Brain microvascular endothelial cell (primary cell): Measurements from ENCODE around the gene TM4SF18.

Experiments used
- DNase-seq: peaks from one replicate; pipeline ENCODE4 v3.0.0-alpha.2; 2020
- H3K27ac ChIP-seq: fragments of 250-450 bp; sonication (Bioruptor Pico); 2 replicates; pipeline ENCODE4 v1.5.1; 2020; ENCODE audit warnings: mild to moderate bottlenecking, moderate library complexity
- H3K27me3 ChIP-seq: fragments of 250-450 bp; sonication (Bioruptor Pico); replicated peaks from 2 replicates; pipeline ENCODE4 v1.5.1; 2020; ENCODE audit warnings: mild to moderate bottlenecking
- H3K36me3 ChIP-seq: fragments of 250-450 bp; sonication (Bioruptor Pico); replicated peaks from 2 replicates; pipeline ENCODE4 v1.5.1; 2020; ENCODE audit warnings: mild to moderate bottlenecking
- H3K4me3 ChIP-seq: 2 replicates; pipeline ENCODE4 v1.5.1; 2011; ENCODE audit warnings: low read depth, mild to moderate bottlenecking, control low read depth, low read length, moderate library complexity
- CTCF ChIP-seq: IDR thresholded peaks from 2 replicates; pipeline ENCODE4 v1.5.1; 2011; ENCODE audit warnings: low read depth, mild to moderate bottlenecking, moderate library complexity, low read length, control low read depth, inconsistent platforms; ENCODE audit errors: missing control alignments
- in situ Hi-C: cut with HindIII; loops from 2 replicates; pipeline ENCODE4 v1.10.0; 2017; ENCODE audit warnings: low sequenced_read_pairs, low pct_ligation_motif_present

TM4SF18 gene

GRCh38 chr3:149325581-149325980 lies 7.9 kb downstream of the TM4SF18 start:
- in situ Hi-C loops: no loop called here
- TF ChIP-seq CTCF: no peak
- Histone ChIP-seq H3K4me3 (no peak overlapping the region), H3K27ac (no peak overlapping the region), H3K27me3 (no peaks in the 10 kb centered on the region), H3K36me3 (no peaks in the 10 kb centered on the region)
- DNase-seq: no peak

- no peaks in the 10 kb centered on the region for H3K36me3 ChIP-seq
- TF ChIP-seq CTCF: no peak
- no peaks in the 10 kb centered on the region for H3K27me3 ChIP-seq
- no peak overlapping the region for H3K27ac ChIP-seq
- in situ Hi-C loops: no loop called here
- H3K4me3 ChIP-seq: no peak overlapping the region
- no peak for DNase-seq
These were observed 9.1 kb downstream of the TM4SF18 start for GRCh38 chr3:149324332-149324731.

GRCh38 chr3:149321640-149322039 lies 11.8 kb downstream of the TM4SF18 start:
- DNase-seq: no peak
- H3K27ac ChIP-seq: no peak overlapping the region
- H3K4me3 ChIP-seq: no peak overlapping the region
- H3K27me3 ChIP-seq: no peaks in the 10 kb centered on the region
- no peak for TF ChIP-seq CTCF
- in situ Hi-C loops: no loop called here
- H3K36me3 ChIP-seq: no peaks in the 10 kb centered on the region

- no peak for DNase-seq
- H3K27ac ChIP-seq: no peak overlapping the region
- H3K4me3 ChIP-seq: no peak overlapping the region
- in situ Hi-C loops: no loop called here
- no peaks in the 10 kb centered on the region for H3K36me3 ChIP-seq
- H3K27me3 ChIP-seq: no peaks in the 10 kb centered on the region
- TF ChIP-seq CTCF: no peak
These were observed 12.3 kb downstream of the TM4SF18 start for GRCh38 chr3:149321136-149321535.

- no peak overlapping the region for H3K27ac ChIP-seq
- no peak for TF ChIP-seq CTCF
- in situ Hi-C loops: no loop called here
- no peaks in the 10 kb centered on the region for H3K36me3 ChIP-seq
- DNase-seq: no peak
- H3K4me3 ChIP-seq: no peak overlapping the region
- H3K27me3 ChIP-seq: no peaks in the 10 kb centered on the region
These were observed 13.7 kb downstream of the TM4SF18 start for GRCh38 chr3:149319750-149320149.

- H3K36me3 ChIP-seq: no peaks in the 10 kb centered on the region
- no peaks in the 10 kb centered on the region for H3K27me3 ChIP-seq
- no peak for DNase-seq
- in situ Hi-C loops: no loop called here
- H3K4me3 ChIP-seq: no peak overlapping the region
- no peak for TF ChIP-seq CTCF
- no peak overlapping the region for H3K27ac ChIP-seq
These were observed 16.4 kb downstream of the TM4SF18 start for GRCh38 chr3:149317072-149317471.
